ENCODE results near the gene SSC5D. TPM values are rescaled to one million over a fixed set of nuclear protein-coding genes. Genes with fewer than 3 reads are reported as not detected.

Gene SSC5D
- total and polyA plus RNA-seq, 9 of the 15 experiments (the other 6 are each of a cell fraction or from before 2014, with no cell fraction given): 0.04 to 0.71 (median 0.14) TPM; not detected in 2

DNA sequence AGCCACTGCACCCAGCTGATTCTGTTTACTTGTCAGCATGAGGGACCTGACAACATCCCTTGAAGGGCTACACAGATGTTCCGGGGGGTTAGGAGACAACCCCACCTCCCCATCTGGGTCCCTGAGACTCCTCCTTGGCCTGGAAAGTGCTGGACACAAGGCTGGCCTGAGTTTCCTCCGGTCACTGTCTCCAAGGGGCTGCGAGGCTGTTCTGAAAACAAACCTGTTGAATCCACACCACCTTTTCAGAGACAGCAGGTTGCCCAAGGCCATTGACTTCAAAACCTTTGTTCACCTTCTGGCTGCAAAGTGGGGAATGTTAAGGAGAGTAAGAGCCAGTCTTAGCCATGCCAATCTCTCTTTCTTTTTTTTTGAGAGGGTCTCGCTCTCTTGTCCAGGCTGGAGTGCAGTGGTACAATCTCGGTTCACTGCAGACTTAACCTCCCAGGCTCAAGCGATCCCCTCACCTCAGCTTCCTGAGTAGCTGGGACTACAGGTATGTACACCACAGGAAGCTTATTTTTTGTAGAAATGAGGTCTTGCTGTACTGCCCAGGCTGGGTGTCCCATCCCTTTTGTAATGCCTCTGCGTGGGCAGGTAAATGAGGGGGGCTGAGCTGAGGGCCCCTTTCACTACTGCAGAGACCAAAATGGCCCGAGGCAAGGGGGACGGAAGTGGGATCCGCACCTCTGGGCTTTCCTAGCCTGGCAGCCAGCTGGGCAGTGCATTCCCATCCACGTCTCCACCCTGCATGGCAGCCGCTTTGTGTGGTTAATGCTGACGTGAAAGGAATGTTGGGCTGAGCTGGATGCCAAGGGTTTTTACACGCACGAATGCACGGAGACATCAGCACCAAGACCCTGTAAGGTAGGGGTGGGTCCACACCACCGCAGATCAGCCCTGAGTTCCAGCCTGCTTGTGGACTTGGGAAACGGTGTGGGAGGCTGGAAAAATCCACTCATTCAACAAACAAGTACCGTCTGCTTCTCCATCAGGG is 13.7 kb upstream of the SSC5D start:
- Histone ChIP-seq H4K20me1 (replicated peaks; ENCODE audit: control insufficient read depth, insufficient read depth, low read length) (no peaks in the 10 kb centered on the region), H3K9me1 (ENCODE audit: control insufficient read depth, insufficient read depth, low read length) (no peaks in the 10 kb centered on the region), H3K36me3 (ENCODE audit: control insufficient read depth, insufficient read depth, low read length) (no peaks in the 10 kb centered on the region; the same call in 1 of the 3 replicates), H3K9me3 (replicated peaks; ENCODE audit: control insufficient read depth, insufficient read depth, low read depth, low read length) (no peaks in the 10 kb centered on the region), H3K79me2 (ENCODE audit: control insufficient read depth, insufficient read depth, low read length) (peaks cover 16% of the 10 kb centered on the region), H3K4me3 (no peak overlapping the region), H3K27me3 (ENCODE audit: control insufficient read depth in 2 of 2, insufficient read depth in 2 of 2, low read length in 2 of 2) (no peaks in the 10 kb centered on the region), H2AFZ (ENCODE audit: low read depth, low read length) (peak overlapping the region; percentile 73), H3K4me1 (replicated peaks in 1 of 2; ENCODE audit: control insufficient read depth in 2 of 2, insufficient read depth in 2 of 2, low read length in 2 of 2) (peaks cover 27 to 52% of the 10 kb centered on the region in 2 experiments), H3K4me2 (ENCODE audit: insufficient read depth, low read length) (peak overlapping the region; percentile 10), H3K27ac (ENCODE audit: extremely low read depth, low read depth, low read length) (peak overlapping the region; percentile 24; the same call in 1 of the 3 replicates), H3K9ac (ENCODE audit: insufficient read depth in 1 of 2, low read depth in 2 of 2, low read length in 2 of 2) (peak overlapping the region in 1 of 2 experiments; percentile 70; a peak in 2 of 4 replicates)
- in situ Hi-C loops (cut with MboI): no loop called here
- CTCF ChIA-PET (ENCODE audit: low intra/inter-chr PET ratio): no interaction called here
- POLR2A ChIA-PET: interaction anchor here (0.6 kb wide), 1 partner anchor 404 kb away, joined by 3 read pairs; no protein-coding TSS in a partner anchor
- intact Hi-C loops (cut with micrococcal nuclease): no loop called here
- 93% methylated on average over 15 of the region's 19 CpGs for WGBS (ENCODE audit: insufficient coverage, low coverage, missing lambda C conversion rate)
- TF ChIP-seq, protein P1, sequence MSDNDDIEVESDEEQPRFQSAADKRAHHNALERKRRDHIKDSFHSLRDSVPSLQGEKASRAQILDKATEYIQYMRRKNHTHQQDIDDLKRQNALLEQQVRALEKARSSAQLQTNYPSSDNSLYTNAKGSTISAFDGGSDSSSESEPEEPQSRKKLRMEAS (CRISPR knock-in tag; IDR thresholded peaks at IDR 0.05): peak; percentile 12; the same call in 1 of the 2 replicates
- TF ChIP-seq TOE1 (IDR thresholded peaks at IDR 0.05; ENCODE audit: borderline replicate concordance): no peak
- TF ChIP-seq TOE1 (CRISPR knock-in tag; IDR thresholded peaks at IDR 0.05; ENCODE audit: borderline replicate concordance, low read depth): 0 out of 2 replicates have a peak, but pooled peaks have one; percentile 31
- peak; percentile 36; the same call in 1 of the 2 replicates for TF ChIP-seq ZNF121 (CRISPR knock-in tag; conservative IDR thresholded peaks at IDR 0.05)
- no peak for TF ChIP-seq KDM1A (IDR thresholded peaks at IDR 0.05)
- no peak for DNase-seq (ENCODE audit: extremely low read depth in 1 of 4, low spot score in 3 of 4)
- no TSS peak for BruUV-seq (replicated peaks)
- no peak for ATAC-seq
- FAIRE-seq: no peak
